SH-SY5Y (cell line): ENCODE measurements around the gene SUSD3.

ENCODE experiments used
- GATA2 ChIP-seq: IDR thresholded peaks from 2 replicates; pipeline ENCODE4 v1.6.1; 2011; ENCODE audit warnings: mild to moderate bottlenecking, low read depth, low read length
- GATA3 ChIP-seq: IDR thresholded peaks from 2 replicates; pipeline ENCODE4 v1.6.1; 2011; ENCODE audit warnings: low read depth, mild to moderate bottlenecking, low read length, moderate library complexity

- no peak for TF ChIP-seq GATA2
- no peak for TF ChIP-seq GATA3
These were observed 30.1 kb downstream of the SUSD3 start for GRCh38 chr9:93088656-93089015.
